DMS114 treated with DMSO at 0.1 percent for 48 hours (cell line): ENCODE results near the gene RNF8.
"Not testable (repeated sequence)": the region's sequence is repeated elsewhere in the genome, so short reads cannot be mapped to it uniquely, and the experiment has no call there.

ENCODE experiments used
- DNase-seq: peaks from one replicate; lab custom pipeline; 2025; ENCODE audit not compliant: unreplicated experiment; lab: John Stamatoyannopoulos, UW

The RNF8 gene, protein sequence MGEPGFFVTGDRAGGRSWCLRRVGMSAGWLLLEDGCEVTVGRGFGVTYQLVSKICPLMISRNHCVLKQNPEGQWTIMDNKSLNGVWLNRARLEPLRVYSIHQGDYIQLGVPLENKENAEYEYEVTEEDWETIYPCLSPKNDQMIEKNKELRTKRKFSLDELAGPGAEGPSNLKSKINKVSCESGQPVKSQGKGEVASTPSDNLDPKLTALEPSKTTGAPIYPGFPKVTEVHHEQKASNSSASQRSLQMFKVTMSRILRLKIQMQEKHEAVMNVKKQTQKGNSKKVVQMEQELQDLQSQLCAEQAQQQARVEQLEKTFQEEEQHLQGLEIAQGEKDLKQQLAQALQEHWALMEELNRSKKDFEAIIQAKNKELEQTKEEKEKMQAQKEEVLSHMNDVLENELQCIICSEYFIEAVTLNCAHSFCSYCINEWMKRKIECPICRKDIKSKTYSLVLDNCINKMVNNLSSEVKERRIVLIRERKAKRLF

DNA sequence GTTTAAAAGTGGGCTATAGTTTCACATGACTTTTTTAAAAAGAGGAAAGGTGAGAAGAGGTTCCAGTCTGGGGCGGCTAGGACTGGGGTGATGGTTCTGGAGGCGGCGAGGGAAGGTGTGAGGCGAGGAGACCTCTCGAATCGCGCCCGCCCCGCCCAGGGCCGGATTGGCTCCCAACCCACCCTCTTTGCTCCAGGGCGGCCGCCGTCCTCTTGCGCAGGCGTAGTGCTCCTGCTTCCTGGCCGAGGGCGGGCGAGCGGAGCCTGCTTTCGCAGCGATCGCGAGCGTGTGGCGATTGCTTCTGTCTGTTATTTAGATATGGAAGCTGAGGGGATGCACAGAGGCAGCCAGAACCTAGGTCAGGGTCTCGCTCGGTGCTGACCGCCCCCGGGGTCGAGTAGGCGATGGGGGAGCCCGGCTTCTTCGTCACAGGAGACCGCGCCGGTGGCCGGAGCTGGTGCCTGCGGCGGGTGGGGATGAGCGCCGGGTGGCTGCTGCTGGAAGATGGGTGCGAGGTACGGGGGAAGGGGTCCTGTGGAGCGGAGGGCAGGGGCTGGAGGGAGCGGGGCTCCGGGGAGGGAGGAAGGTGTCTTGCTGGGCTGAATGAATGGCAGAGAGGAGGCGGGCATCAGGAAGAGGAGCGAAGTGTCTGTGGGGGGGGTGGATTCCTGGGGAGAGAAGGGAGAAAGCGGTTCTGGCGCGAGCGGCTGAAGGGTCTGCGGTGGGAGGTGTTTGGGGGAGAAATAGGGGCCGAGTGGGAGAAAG, at the start of gene RNF8:
Gene RNF8, plus strand, starts transcription at position 223 of the 765 bp plus-strand sequence. Its CDS starts 182 bp downstream, at position 405.
- peak; percentile 93 for DNase-seq

DNA sequence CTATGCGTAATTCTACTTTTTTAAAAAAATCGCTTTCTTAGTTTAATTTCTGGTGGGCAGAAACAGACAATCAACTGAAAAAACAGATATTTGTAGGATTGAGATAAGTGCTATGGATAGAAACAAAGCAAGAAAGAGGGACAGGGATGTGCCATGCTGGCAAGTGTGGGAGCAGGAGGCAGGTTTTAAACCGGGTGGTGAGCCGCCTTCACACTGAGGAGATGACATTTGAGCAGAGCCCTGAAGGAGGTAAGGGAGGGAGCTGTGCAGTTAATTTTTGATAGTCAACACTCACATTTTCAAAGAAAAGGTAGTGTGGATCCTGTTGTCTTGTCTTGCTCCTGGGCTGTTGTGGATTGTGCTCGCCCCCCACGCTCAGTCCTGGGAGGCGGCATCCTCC, 49.0 kb upstream of the RNF8 start:
- DNase-seq, result no peak

DNA sequence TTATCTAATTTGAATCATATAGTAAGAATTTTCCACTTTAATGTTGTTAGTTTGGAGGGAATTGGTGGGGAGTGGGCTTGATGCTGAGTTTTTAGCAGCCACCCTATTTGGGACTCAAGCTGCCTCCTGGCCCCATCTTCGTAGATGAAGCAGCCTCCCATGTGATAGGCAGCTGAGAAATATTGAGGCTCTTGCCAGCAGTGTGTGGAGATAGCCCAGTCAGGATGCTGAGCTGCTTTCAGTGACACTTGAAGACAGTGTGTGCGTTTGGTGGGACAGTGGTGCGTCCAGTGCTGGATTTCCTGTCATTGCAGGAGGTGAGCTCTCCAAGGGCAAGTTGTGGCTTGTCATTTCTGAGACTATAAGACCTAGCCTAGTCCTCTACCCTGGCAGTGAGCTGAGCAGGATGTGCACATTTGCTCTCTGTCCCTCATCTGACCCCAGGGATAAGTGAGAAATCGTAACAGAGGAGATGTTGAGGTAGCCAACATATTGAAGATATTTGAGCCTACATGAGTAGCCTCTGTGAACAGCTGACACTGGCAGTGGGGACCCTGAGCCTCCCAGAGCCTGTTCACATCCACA, 47.9 kb upstream of the RNF8 start:
- DNase-seq, result no peak

DNA sequence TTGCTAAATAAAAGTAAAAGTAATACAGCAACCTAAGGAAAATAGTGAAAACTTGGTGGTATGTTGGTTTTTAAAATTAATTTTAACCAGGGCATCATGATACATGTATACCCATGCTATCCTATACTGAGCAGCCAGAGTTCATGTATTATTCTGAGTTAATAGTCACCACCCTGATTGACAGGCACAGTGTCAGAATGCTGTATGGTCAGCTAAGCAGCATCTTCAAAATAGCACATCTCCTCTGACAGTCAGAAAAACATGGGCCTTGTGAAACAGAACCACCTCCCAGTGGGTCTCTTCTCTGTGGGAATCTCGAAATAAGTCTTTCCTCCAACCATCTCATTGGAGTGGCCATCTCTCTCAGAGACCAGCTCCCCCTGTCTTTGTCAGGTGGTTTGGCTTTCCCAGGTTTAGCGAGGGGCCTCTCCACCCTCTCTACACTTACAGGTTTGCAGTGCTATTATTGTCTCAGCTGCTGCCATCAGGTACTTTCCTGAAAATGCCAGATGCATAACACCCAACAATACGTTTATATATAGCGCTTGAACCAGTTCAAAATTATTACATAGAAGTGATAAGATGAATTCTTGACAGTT, 47.1 kb upstream of the RNF8 start:
- DNase-seq, result no peak

DNA sequence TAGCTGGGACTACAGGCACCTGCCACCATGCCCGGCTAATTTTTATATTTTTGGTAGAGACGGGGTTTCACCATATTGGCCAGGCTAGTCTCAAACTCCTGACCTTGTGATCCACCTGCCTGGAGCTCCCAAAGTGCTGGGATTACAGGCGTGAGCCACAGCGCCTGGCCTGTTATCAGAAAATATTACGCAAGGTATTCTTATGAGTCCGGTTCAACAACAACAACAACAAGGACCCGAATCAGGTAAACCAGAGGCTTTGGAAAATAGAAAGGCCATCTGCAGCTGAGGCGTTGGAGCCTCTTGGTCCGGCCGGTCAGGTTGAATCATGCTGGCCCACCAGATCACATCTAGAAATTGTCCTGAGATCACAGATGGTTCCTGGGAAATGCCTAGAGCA, 46.3 kb upstream of the RNF8 start:
- not testable (repeated sequence) for DNase-seq

DNA sequence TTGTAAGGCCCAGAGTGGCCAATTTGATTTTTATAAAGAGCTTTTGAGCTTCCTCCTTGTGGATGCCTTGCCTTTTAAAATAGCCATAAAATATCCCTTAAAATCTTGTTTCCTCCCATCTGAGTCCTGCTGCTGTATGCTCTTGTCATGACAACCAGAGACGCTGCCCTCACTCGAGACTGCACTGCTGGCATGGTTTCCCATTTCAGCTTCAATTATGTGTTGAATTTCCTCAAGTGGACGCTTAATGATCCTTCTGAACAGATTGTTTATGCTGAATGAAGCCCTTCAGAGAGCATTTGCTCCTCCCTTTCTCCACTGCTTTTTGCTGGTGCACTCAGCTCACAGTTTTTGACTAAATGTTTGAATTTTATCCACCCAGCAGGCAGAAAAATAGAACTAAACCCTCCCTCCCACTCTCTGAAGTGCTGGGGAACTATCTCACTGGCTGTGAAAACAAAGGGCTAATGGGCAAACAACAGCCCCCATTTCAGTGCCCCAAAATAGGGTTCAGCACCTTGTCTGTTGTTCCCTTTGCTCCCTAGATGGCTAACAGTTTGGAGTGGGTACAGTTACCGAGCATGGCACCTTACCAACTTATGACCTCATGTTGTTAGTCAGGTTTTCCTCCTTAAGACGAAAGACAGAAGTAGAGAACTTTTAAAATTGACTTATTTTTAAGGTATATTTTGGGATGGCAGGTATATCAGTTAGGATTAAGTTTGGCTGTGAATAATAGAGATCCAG, 45.5 kb upstream of the RNF8 start:
- DNase-seq, result no peak

DNA sequence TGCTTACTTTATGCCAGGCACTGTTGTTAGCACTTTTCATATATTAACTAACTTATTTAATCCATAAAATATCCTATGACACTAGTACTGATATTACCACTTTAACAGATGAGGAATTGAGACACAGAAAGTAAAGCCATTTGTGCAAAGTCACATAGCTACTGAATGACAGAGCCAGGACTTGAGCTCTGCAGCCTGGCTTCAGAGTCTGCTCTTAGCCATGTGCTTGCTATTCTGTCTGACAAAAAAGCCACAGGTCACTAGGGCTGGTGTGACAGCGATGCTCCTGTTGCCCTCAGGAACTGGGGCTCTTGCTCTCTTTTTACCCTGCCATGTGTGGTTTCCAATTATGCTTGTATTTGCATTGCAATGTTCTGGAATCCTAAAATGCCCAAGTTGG, 44.7 kb upstream of the RNF8 start:
- no peak for DNase-seq

DNA sequence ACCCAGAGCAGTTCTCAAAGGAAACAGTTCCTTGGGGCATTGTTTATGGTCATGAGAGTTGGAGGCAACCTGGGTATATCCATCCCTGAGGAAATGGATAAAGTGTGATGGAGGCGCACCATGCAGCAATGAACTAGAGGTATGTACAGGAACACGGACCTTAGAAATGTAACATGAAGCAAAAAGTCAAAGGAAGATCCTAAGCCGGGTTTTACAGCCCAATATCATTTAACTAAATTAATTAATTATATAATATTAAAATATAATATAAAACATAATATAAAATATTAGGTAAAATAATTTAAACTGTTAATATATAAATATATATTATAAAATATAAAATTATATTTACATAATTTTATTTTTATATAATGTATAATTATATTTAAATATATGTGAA, 44.1 kb upstream of the RNF8 start:
- DNase-seq, result no peak

DNA sequence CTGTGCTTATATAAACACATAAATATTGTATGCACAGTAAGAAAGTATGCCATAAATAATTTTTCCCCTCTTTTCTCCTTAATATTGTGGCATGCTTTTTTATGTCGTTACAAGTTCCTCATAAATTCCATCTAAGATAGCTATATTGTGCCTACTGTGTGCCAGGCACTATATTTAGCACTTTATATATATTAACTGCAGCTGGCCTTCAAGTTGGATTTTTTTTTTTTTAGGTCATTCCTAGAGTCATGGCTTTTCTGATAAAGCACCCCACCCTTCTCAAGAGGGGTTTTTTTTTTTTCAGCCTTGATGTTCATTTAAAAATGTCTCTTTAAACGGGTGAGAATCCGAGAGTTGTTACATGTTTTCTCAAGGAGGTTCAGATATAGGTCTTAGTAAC, 42.8 kb upstream of the RNF8 start:
- no peak for DNase-seq

DNA sequence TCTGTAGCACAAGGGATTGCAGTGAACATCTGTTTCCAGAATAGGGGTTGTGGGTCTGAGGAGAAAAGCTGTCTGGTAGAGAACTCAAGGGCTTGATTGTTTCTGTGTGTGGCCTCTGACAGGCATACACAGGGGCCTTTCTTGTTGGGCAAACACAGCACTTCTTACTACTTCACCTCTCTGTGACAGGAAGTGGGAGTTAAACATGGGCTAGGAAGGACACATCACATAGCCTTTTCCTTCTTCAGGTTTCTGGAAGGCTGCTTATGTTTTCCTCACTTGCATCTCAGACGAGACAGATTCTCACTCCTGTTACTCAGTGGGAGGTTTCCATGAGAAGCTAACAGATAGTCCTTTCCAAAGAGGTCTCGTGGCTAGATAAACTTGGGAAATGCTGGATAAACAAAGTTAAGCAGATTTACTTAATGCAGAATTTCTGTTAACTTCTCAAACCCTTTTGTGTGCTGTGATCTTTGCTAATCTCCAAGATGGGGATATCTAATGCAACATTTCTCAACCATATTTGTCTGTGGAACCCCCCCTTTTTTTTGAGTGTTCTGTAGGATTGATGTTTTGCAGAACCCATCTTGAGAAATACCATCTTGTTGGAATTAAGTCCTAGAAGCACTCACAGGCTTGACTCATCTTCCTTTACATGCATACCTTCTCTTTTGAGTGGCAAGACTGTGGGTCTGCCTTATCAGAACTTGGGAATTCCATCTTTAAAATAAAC, 41.9 kb upstream of the RNF8 start:
- DNase-seq, result no peak

DNA sequence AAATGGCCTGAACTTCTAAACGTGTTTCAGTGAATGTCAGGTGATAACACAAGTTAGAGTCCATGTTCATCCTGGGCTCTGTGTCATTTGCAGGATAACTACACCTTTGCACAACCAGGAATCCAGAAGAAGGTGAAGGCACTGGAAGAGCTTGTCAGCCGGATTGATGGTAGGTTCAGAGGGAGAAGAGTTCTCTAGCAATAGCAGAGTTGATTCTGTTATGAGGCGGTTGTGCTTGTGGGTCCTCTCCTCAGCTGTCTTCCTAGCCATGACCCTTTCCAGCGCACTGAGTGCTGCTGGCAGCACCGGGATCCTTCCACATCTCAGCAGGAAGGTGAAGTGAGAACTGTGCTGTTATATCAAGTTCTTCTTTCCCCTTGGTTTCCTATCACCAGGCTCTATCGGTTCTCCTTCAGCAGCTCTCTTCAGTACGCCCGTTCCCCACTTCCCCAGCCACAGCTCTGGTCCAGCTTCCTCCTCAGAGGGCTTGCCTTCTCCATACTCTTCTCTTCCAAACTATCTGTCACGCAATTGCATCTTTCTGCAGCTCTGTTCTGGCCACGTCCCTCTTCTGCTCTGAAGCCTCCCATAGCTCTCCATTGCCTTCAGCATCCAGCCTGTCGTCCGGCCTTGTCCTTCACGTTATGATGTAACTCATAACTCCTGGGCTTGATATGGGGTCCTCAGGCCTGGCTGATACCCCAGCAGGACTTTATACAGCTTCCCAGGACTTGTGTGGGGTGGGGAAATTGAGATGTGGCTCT, 39.9 kb upstream of the RNF8 start:
- DNase-seq, result no peak

DNA sequence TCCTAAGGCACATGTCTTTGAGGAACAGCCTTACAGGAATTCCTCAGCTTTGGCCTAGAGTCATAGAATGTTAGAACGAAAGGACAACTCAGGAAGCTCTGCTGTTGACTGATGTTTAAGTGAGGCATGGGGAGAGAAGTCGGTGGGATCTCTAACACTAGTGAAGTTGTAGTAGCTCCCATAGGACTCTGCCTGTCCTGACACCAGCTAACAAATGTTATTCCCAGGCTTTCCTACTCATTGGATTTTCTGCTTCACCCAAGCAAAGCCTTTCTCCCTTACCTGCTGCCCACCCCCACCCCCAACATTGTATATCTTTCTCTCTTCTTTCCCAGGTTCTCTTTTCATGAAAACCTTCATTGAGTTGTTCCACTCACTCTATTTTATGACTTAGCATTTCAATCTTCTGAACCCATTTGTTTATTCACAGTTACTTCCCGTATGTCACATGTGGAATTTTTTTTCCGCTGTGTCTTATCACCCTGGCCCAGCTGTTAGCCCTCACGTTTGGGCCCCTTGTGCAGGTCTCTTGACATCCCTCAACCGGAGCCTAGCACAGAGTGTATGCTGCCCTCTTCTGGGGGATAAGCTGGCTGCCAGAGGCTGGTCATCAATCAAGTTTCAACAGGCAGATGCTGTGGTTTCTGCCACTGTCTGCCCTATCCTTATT, 39.2 kb upstream of the RNF8 start:
- DNase-seq, result peak; percentile 27

DNA sequence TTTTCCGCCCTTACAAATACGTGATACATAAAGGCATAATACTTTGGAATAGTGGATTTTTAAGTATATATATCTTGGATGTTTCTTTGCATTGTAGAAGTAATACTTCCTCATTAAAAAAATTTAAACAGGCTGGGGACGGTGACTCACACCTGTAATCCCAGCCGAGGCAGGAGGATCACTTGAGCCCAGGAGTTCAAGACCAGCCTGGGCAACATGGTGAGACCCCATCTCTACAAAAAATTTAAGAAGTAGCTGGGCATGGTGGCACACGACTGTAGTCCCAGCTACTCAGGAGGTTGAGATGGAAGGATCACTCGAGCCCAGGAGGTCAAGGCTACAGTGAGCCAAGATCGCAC, 38.6 kb upstream of the RNF8 start:
- DNase-seq, result no peak

DNA sequence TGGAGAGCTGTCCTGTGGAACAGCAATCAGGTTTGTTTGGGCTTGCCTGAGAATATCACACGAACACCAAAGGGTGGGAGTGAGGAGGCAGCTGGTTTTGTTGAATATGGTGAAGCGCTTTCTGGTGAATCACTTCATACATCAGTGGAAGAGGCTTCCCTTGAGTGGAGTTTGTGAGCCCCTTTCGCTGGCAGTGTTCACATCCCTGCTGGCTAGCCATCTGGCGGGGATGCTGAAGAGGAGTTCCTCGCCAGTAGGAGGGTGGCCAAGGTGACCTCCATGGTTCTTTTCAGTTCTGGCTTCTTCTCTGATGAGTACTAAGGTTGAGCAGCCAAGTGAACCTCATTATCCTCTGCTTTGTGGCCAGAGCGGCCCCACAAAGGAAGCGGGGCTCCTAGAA, 37.7 kb upstream of the RNF8 start:
- no peak for DNase-seq

DNA sequence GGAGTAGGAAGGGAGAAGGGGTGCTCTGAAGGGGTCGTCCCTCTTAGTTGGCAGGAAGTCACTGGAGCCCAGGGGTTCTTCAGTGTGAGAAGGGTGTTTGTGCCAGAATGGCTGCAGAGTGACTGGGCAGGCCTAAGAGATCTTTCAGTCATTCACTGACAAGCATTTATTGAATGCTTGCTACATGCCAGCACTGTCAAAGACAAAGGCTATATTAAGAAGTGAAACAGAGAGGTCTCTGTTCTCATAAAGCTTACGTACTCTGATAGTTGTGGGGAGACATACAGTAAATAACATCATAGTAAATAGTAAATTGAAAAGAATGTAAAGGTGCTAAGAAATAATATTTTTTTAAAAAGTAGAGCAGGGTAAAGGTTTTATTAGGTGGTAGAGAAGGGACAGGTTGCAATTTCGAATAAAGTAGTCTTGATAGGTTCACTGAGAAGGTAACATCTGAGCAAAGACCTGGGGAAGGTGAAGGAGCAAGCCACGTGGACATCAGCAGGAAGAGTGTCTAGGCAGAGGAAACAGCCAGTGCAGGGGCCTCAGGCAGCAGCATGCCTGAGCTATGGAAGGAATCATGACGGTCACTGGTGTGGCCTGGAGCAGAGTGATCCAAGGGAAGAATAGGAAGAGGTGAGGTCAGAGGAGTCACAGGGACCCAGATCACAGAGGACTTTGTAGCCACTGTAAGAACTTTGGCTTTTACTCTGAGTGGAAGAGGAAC, 36.3 kb upstream of the RNF8 start:
- no peak for DNase-seq

DNA sequence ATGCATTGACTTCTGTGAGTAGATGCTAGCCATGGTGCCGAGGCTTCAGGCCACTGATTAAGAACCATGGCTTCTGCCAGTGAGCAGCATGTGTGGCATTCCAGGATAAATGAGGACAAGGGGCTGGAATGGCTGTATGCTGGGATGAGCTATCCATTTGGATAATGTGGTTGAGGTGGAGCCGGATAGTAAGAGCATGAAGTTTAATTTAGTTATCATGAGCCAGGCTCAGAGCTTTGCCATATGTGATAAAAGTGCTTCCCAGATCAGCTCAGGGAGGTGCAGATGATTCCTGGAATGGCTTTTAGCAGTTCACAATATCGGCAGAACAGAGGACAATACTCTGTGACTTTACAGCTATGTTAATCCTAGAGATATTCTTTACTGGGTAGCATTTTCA, 34.6 kb upstream of the RNF8 start:
- DNase-seq, result no peak

DNA sequence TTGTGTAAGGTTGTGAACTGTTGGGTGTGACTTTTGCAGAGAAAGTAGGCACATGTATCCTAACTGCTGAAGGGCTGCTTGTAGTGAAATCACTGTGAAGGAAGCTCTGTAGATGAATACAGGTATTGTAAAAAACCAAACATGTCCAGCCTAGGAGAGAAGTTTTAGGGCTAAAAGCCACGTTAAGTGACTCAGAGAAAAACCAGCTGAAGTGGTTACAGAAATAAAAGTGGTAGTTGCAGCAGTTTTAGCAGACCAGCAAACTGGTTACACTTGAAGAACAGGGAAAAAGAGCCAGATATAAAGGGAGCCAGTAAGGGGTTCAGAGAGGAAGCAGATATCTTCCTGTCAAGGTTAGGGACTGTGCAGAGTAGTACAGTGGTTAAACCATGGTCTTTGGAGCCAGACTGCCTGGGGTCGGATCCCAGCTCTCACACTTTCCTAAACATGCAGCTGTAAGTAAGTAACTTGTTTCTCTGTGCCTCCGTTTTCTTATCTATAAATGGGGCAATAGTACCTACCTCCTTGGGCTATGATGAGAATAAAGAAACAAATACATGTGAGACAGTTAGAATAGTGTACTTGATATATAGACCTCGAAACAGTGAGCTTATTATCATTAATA, 33.8 kb upstream of the RNF8 start:
- no peak for DNase-seq

DNA sequence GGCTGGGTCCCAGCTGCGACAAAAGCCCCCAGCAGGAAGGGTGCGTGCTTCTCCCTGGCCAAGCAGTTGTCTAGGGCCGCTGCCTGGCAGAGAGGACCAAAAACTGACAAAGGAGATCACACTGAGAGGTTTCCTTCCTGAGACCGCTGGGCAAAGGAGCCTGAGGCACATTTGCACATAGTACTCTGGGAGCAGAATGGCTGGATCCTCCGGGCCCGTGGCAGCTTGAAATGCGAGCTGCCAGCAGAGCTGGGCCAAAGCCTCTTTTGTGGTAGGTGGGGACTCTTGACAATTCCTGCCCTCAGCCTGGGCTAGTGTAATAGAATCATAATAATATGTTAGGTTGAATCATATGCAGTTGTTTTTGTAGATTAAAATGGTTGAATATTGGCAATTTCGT, 33.1 kb upstream of the RNF8 start:
- DNase-seq, result no peak
